ENCODE measurements around the gene DNAJC1.
"Not testable (repeated sequence)": the region's sequence is repeated elsewhere in the genome, so short reads cannot be mapped to it uniquely, and the experiment has no call there.

Gene DNAJC1

DNA sequence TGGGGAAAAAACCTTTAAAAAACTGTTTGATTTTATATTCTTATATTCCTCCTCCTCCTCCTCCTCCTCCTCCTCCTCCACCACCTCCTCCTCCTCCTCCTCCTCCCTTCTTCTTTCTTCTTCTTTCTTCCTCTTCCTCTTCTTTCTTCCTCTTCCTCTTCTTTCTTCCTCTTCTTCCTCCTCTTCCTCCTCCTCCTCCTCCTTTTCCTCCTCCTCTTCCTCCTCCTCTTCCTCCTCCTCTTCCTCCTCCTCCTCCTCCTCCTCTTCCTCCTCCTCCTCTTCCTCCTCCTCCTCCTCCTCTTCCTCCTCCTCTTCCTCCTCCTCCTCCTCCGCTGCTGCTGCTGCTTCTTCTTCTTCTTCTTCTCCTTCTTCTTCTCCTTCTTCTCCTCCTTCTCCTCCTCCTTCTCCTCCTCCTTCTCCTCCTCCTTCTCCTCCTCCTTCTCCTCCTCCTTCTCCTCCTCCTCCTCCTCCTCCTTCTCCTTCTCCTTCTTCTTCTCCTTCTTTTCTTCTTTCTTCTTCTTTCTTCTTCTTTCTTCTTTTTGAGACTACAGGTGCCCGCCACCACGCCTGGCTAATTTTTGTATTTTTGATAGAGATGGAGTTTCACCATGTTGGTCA, 286.0 kb downstream of the DNAJC1 start:
- H3K4me3 ChIP-seq (ENCODE audit: low read length in 2 of 2); H3K9me3 ChIP-seq (ENCODE audit: control insufficient read depth in 2 of 2, low read length in 2 of 2); H3K27ac ChIP-seq (ENCODE audit: low read length); H3K9ac ChIP-seq (ENCODE audit: low read length in 2 of 2); H3K4me1 ChIP-seq (ENCODE audit: control insufficient read depth, insufficient read depth, low read length); H3K27me3 ChIP-seq (ENCODE audit: control insufficient read depth in 1 of 2, insufficient read depth in 2 of 2, low read length in 2 of 2): not testable (repeated sequence)
- H3K36me3 ChIP-seq (ENCODE audit: control insufficient read depth in 2 of 2, insufficient read depth in 2 of 2, low read length in 2 of 2): peaks cover 8 to 10% of the 10 kb centered on the region in 2 donors

DNA sequence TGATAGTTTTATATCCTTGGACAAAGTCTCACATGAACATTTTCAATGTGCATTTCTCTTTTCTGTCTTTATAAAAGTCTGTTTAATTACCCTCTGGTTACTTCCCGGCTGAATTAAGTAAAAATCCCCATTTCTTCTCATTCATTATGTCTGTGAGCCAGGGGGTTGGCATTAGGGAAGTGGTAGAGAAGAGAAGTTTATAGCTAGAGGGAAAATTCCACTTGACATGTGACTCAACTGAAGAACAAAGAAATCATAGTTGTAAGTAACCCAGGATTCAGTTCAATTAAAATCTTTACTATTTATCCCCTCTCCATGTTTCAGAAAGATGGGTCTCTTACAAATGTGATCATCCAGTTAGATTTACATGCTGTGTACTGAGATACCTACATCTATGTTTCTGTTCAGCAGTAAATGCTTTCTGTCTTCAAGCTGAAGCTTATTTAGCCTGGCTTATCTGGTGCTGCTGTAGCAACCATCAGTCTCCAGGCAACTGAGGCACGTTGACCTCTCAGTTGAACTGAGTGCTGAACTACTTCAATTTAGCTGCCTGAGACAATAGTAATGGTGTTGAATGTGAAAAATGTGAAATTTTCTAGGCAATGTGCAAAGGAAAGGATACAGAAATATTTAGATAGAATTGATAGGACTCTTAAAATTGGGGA, 287.9 kb downstream of the DNAJC1 start:
- Histone ChIP-seq H3K27ac (ENCODE audit: low read length) (no peak overlapping the region), H3K9ac (ENCODE audit: low read length in 2 of 2) (no peak overlapping the region), H3K9me3 (ENCODE audit: control insufficient read depth in 2 of 2, low read length in 2 of 2) (no peaks in the 10 kb centered on the region), H3K4me3 (ENCODE audit: low read length in 2 of 2) (no peak overlapping the region), H3K4me1 (ENCODE audit: control insufficient read depth, insufficient read depth, low read length) (no peaks in the 10 kb centered on the region), H3K27me3 (ENCODE audit: control insufficient read depth in 1 of 2, insufficient read depth in 2 of 2, low read length in 2 of 2) (no peaks in the 10 kb centered on the region), H3K36me3 (ENCODE audit: control insufficient read depth in 2 of 2, insufficient read depth in 2 of 2, low read length in 2 of 2) (peaks cover 8 to 10% of the 10 kb centered on the region in 2 donors)

DNA sequence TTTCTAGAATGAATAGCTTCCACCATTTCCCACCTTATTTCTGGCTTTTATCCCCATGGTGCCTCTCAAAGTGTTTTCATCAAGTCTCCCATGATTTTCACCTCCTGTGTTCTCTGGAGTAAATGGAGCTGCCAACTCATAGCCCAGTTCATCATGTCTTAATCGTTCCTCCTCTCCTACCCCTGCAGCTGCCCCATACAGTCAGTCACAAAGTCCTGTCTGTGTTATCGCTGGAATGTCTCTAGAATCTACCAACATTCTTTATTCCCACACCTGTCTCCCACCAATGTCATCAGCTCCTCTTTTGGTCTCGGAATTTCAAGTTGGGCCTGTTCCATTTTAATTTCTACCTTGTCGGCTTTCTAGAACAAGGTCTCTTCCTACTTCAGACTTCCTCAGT, 290.6 kb downstream of the DNAJC1 start:
- Histone ChIP-seq H3K36me3 (ENCODE audit: control insufficient read depth in 2 of 2, insufficient read depth in 2 of 2, low read length in 2 of 2) (peaks cover 10 to 12% of the 10 kb centered on the region in 2 donors), H3K27ac (ENCODE audit: low read length) (no peak overlapping the region), H3K4me3 (ENCODE audit: low read length in 2 of 2) (no peak overlapping the region), H3K4me1 (ENCODE audit: control insufficient read depth, insufficient read depth, low read length) (no peaks in the 10 kb centered on the region), H3K9me3 (ENCODE audit: control insufficient read depth in 2 of 2, low read length in 2 of 2) (no peaks in the 10 kb centered on the region), H3K27me3 (ENCODE audit: control insufficient read depth in 1 of 2, insufficient read depth in 2 of 2, low read length in 2 of 2) (no peaks in the 10 kb centered on the region), H3K9ac (ENCODE audit: low read length in 2 of 2) (no peak overlapping the region)

DNA sequence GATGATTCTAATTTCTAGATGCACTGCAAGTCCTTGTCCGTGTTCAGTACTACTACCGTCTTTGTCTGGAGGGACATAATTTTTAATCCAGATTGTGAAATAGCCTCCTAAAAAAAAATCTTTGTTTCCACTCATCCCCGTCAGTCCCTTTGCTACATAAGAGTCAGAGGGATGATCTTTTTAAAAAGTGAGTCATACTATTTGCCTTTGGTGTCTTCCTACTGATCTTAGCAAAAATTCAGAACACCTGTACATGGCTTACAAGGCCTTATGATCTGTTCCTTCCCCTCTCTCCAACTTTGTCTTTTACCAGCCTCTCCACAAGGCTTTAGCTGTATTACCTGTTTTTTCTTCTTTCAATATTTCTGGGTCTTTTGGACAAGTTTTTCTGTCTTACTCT, 296.0 kb downstream of the DNAJC1 start:
- Histone ChIP-seq H3K9ac (ENCODE audit: low read length in 2 of 2) (no peak overlapping the region), H3K4me1 (ENCODE audit: control insufficient read depth, insufficient read depth, low read length) (no peaks in the 10 kb centered on the region), H3K36me3 (ENCODE audit: control insufficient read depth in 2 of 2, insufficient read depth in 2 of 2, low read length in 2 of 2) (peaks cover 2 to 4% of the 10 kb centered on the region in 2 donors), H3K4me3 (ENCODE audit: low read length in 2 of 2) (no peak overlapping the region), H3K27ac (ENCODE audit: low read length) (no peak overlapping the region), H3K9me3 (ENCODE audit: control insufficient read depth in 2 of 2, low read length in 2 of 2) (no peaks in the 10 kb centered on the region), H3K27me3 (ENCODE audit: control insufficient read depth in 1 of 2, insufficient read depth in 2 of 2, low read length in 2 of 2) (no peaks in the 10 kb centered on the region)
